Effector memory CD8-positive, alpha-beta T cell (primary cell): ENCODE measurements around the gene BIN2.
A peak's percentile ranks its signal among the peaks of the same experiment; 100 is the strongest.
"Not testable (repeated sequence)": the region's sequence is repeated elsewhere in the genome, so short reads cannot be mapped to it uniquely, and the experiment has no call there.

Experiments used
- ATAC-seq: fragments of 150-1000 bp; cut with Tn5 transposase; replicated peaks from 2 replicates; pipeline ENCODE4 v1.10.0; 2021; ENCODE audit warnings: mild to moderate bottlenecking, moderate library complexity
- DNase-seq, 3 experiments: peaks; one replicate each; pipeline ENCODE4 v3.0.0; 2021
- H3K27ac Mint-ChIP-seq, 2 donors: one replicate each; pipeline ENCODE4 v1.8.0; 2022; ENCODE audit warnings: mild to moderate bottlenecking in 2 of 2, mixed read lengths in 2 of 2, moderate library complexity in 2 of 2
- H3K27me3 Mint-ChIP-seq, 2 donors: one replicate each; pipeline ENCODE4 v1.8.0; 2022; ENCODE audit warnings: mixed read lengths in 2 of 2
- H3K36me3 Mint-ChIP-seq: one replicate; pipeline ENCODE4 v1.8.0; 2022; ENCODE audit warnings: mild to moderate bottlenecking, moderate library complexity, mixed read lengths; ENCODE audit not compliant: insufficient read depth
- H3K4me1 Mint-ChIP-seq, 2 donors: one replicate each; pipeline ENCODE4 v1.8.0; 2022; ENCODE audit warnings: low read depth in 2 of 2, mixed read lengths in 2 of 2
- H3K4me3 Mint-ChIP-seq, 2 donors: one replicate each; pipeline ENCODE4 v1.8.0; 2022; ENCODE audit warnings: mild to moderate bottlenecking in 2 of 2, mixed read lengths in 2 of 2, moderate library complexity in 2 of 2
- H3K9me3 Mint-ChIP-seq, 2 donors: one replicate each; pipeline ENCODE4 v1.8.0; 2022; ENCODE audit warnings: mixed read lengths in 2 of 2

Gene BIN2

GRCh38 chr12:51337336-51337735 lies 13.4 kb upstream of the BIN2 start:
- H3K4me1 Mint-ChIP-seq: peaks cover 7 to 13% of the 10 kb centered on the region in 2 donors
- not testable (repeated sequence) for H3K9me3 Mint-ChIP-seq, H3K4me3 Mint-ChIP-seq, DNase-seq, H3K27me3 Mint-ChIP-seq, H3K27ac Mint-ChIP-seq, H3K36me3 Mint-ChIP-seq, ATAC-seq

GRCh38 chr12:51335931-51336330 lies 12.0 kb upstream of the BIN2 start:
- H3K9me3 Mint-ChIP-seq: no peaks in the 10 kb centered on the region
- no peak for ATAC-seq

GRCh38 chr12:51334764-51335163 lies 10.8 kb upstream of the BIN2 start:
- H3K36me3 Mint-ChIP-seq: peaks cover 2% of the 10 kb centered on the region
- DNase-seq (no peak), ATAC-seq (no peak)
- H3K9me3 Mint-ChIP-seq: no peaks in the 10 kb centered on the region
- H3K27me3 Mint-ChIP-seq: no peaks in the 10 kb centered on the region
- peaks cover 3 to 12% of the 10 kb centered on the region in 2 donors for H3K4me1 Mint-ChIP-seq
- H3K4me3 Mint-ChIP-seq: no peak overlapping the region
- H3K27ac Mint-ChIP-seq: no peak overlapping the region

More at GRCh38 chr12:51335931-51336330, 12.0 kb upstream of the BIN2 start:
- H3K4me1 Mint-ChIP-seq: peaks cover 2 to 6% of the 10 kb centered on the region in 2 donors
- H3K27ac Mint-ChIP-seq: peak overlapping the region in 1 of 2 donors; percentile 6
- no peak for DNase-seq
- H3K4me3 Mint-ChIP-seq: no peak overlapping the region
- peaks cover 2% of the 10 kb centered on the region for H3K36me3 Mint-ChIP-seq
- H3K27me3 Mint-ChIP-seq: no peaks in the 10 kb centered on the region

GRCh38 chr12:51333536-51333935 lies 9.6 kb upstream of the BIN2 start:
- Mint-ChIP-seq H3K36me3 (no peaks in the 10 kb centered on the region), H3K27ac (peak overlapping the region in 1 of 2 donors; percentile 65), H3K27me3 (no peaks in the 10 kb centered on the region), H3K4me1 (peaks cover 12 to 23% of the 10 kb centered on the region in 2 donors), H3K4me3 (no peak overlapping the region), H3K9me3 (no peaks in the 10 kb centered on the region)
- no peak for DNase-seq
- ATAC-seq: no peak

- ATAC-seq (no peak), DNase-seq (no peak)
- Mint-ChIP-seq H3K36me3 (peaks cover 5% of the 10 kb centered on the region), H3K27me3 (no peaks in the 10 kb centered on the region), H3K4me1 (peaks cover 29 to 36% of the 10 kb centered on the region in 2 donors), H3K27ac (peak overlapping the region; percentile 44 to 87), H3K9me3 (no peaks in the 10 kb centered on the region), H3K4me3 (peak overlapping the region; percentile 22 to 62)
Observed at GRCh38 chr12:51330186-51330585, 6.2 kb upstream of the BIN2 start.

- H3K36me3 Mint-ChIP-seq: peaks cover 5% of the 10 kb centered on the region
- H3K4me1 Mint-ChIP-seq: peaks cover 33 to 40% of the 10 kb centered on the region in 2 donors
- H3K27me3 Mint-ChIP-seq: no peaks in the 10 kb centered on the region
- peak overlapping the region; percentile 22 to 62 for H3K4me3 Mint-ChIP-seq
- no peaks in the 10 kb centered on the region for H3K9me3 Mint-ChIP-seq
- H3K27ac Mint-ChIP-seq: peak overlapping the region; percentile 44 to 87
- ATAC-seq: peak; percentile 31
- DNase-seq: no peak
Observed at GRCh38 chr12:51329742-51330141, 5.8 kb upstream of the BIN2 start.

- Mint-ChIP-seq H3K9me3 (no peaks in the 10 kb centered on the region), H3K27ac (peak overlapping the region; percentile 44 to 69), H3K27me3 (no peaks in the 10 kb centered on the region), H3K4me3 (peak overlapping the region; percentile 22 to 62), H3K4me1 (peaks cover 38 to 50% of the 10 kb centered on the region in 2 donors), H3K36me3 (peaks cover 15% of the 10 kb centered on the region)
- ATAC-seq (no peak), DNase-seq (no peak)
Observed at GRCh38 chr12:51328587-51328986, 4.6 kb upstream of the BIN2 start.

GRCh38 chr12:51326698-51327439 lies 2.9 kb upstream of the BIN2 start:
- peaks cover 31% of the 10 kb centered on the region for H3K36me3 Mint-ChIP-seq
- peak overlapping the region; percentile 39 to 41 for H3K4me3 Mint-ChIP-seq
- peaks cover 50 to 65% of the 10 kb centered on the region in 2 donors for H3K4me1 Mint-ChIP-seq
- DNase-seq (no peak), ATAC-seq (no peak)
- H3K27me3 Mint-ChIP-seq: no peaks in the 10 kb centered on the region
- peak overlapping the region; percentile 67 to 91 for H3K27ac Mint-ChIP-seq
- H3K9me3 Mint-ChIP-seq: no peaks in the 10 kb centered on the region

- H3K36me3 Mint-ChIP-seq: peaks cover 42% of the 10 kb centered on the region
- DNase-seq (no peak), ATAC-seq (no peak)
- peaks cover 66 to 77% of the 10 kb centered on the region in 2 donors for H3K4me1 Mint-ChIP-seq
- peak overlapping the region; percentile 88 to 97 for H3K27ac Mint-ChIP-seq
- H3K4me3 Mint-ChIP-seq: peak overlapping the region; percentile 92 to 94
- no peaks in the 10 kb centered on the region for H3K9me3 Mint-ChIP-seq
- H3K27me3 Mint-ChIP-seq: no peaks in the 10 kb centered on the region
Observed at GRCh38 chr12:51324953-51325352, 979 bp upstream of the BIN2 start.

- no peaks in the 10 kb centered on the region for H3K9me3 Mint-ChIP-seq
- peak overlapping the region; percentile 92 to 94 for H3K4me3 Mint-ChIP-seq
- DNase-seq (peak; percentile 54 to 58 (median 55)), ATAC-seq (peak; percentile 66)
- peak overlapping the region; percentile 88 to 97 for H3K27ac Mint-ChIP-seq
- H3K4me1 Mint-ChIP-seq: peaks cover 64 to 78% of the 10 kb centered on the region in 2 donors
- no peaks in the 10 kb centered on the region for H3K27me3 Mint-ChIP-seq
- peaks cover 46% of the 10 kb centered on the region for H3K36me3 Mint-ChIP-seq
Observed at GRCh38 chr12:51323317-51323960, 535 bp downstream of the BIN2 start.

- peak overlapping the region; percentile 88 to 97 for H3K27ac Mint-ChIP-seq
- H3K36me3 Mint-ChIP-seq: peaks cover 50% of the 10 kb centered on the region
- H3K4me1 Mint-ChIP-seq: peaks cover 68 to 83% of the 10 kb centered on the region in 2 donors
- no peak for ATAC-seq
- no peaks in the 10 kb centered on the region for H3K9me3 Mint-ChIP-seq
- H3K27me3 Mint-ChIP-seq: no peaks in the 10 kb centered on the region
- DNase-seq: no peak
- H3K4me3 Mint-ChIP-seq: peak overlapping the region; percentile 92 to 94
Observed at GRCh38 chr12:51322452-51322851, 1.5 kb downstream of the BIN2 start.

GRCh38 chr12:51321882-51322281 lies 2.1 kb downstream of the BIN2 start:
- H3K4me3 Mint-ChIP-seq: peak overlapping the region; percentile 92 to 94
- DNase-seq (no peak), ATAC-seq (no peak)
- peaks cover 67 to 78% of the 10 kb centered on the region in 2 donors for H3K4me1 Mint-ChIP-seq
- no peaks in the 10 kb centered on the region for H3K9me3 Mint-ChIP-seq
- peak overlapping the region; percentile 88 to 97 for H3K27ac Mint-ChIP-seq
- H3K36me3 Mint-ChIP-seq: peaks cover 47% of the 10 kb centered on the region
- H3K27me3 Mint-ChIP-seq: no peaks in the 10 kb centered on the region

- no peaks in the 10 kb centered on the region for H3K27me3 Mint-ChIP-seq
- peak overlapping the region; percentile 92 to 94 for H3K4me3 Mint-ChIP-seq
- peak overlapping the region; percentile 88 to 97 for H3K27ac Mint-ChIP-seq
- no peaks in the 10 kb centered on the region for H3K9me3 Mint-ChIP-seq
- ATAC-seq (no peak), DNase-seq (no peak)
- H3K4me1 Mint-ChIP-seq: peaks cover 65 to 77% of the 10 kb centered on the region in 2 donors
- H3K36me3 Mint-ChIP-seq: peaks cover 49% of the 10 kb centered on the region
Observed at GRCh38 chr12:51320695-51321320, 3.2 kb downstream of the BIN2 start.
